ENCODE measurements around the gene CECR2.
A peak's percentile ranks its signal among the peaks of the same experiment; 100 is the strongest.
"Not testable (repeated sequence)": the region's sequence is repeated elsewhere in the genome, so short reads cannot be mapped to it uniquely, and the experiment has no call there.

The CECR2 gene

GRCh38 chr22:17562906-17563870, 193.9 kb downstream of the CECR2 start, which contains the start of gene SLC25A18:
Gene SLC25A18 (plus strand): TSS chr22:17563498. CDS start chr22:17579945, 16,447 bp downstream.
- no peak for TF ChIP-seq JUND (IDR thresholded peaks at IDR 0.05; ENCODE audit: low read depth)
- DNase-seq (ENCODE audit: low read depth in 1 of 2, low spot score in 1 of 2): no peak
- in situ Hi-C loops (cut with HindIII; ENCODE audit: low pct_unique_long_range_greater_than_20kb, low sequenced_read_pairs): no loop called here

GRCh38 chr22:17563936-17564391, 194.7 kb downstream of the CECR2 start:
- no peak for TF ChIP-seq JUND (IDR thresholded peaks at IDR 0.05; ENCODE audit: low read depth)
- in situ Hi-C loops (cut with HindIII; ENCODE audit: low pct_unique_long_range_greater_than_20kb, low sequenced_read_pairs): no loop called here
- DNase-seq (ENCODE audit: low read depth in 1 of 2, low spot score in 1 of 2): peak in 1 of 2 experiments; percentile 26

DNA sequence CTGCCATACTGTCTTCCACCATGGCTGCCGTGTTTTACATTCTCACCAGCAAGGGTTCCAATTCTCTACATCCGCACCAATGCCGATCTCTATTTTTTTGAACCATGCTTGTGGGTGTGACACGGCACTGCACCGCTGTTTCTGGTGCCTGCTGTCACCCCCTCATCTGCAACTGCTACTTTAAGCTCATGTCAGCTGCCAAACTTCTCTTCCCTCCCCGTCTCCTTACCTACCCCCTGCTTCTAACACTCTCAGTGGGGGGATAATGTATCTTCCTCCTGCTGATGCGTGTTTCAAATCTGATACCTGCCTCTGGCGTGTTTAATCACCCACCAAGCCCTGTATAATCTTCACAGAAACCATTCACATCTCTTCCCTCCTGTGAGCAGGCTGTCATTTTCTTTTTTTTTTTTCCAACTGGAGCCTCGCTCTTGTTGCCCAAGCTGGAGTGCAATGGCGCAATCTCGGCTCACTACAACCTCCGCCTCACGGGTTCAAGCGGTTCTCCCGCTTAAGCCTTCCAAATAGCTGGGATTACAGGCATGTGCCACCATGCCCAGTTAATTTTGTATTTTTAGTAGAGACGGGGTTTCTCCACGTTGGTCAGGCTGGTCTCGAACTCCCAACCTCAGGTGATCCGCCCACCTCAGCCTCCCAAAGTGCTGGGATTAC, 196.9 kb downstream of the CECR2 start:
- in situ Hi-C loops (cut with HindIII; ENCODE audit: low pct_unique_long_range_greater_than_20kb, low sequenced_read_pairs); DNase-seq (ENCODE audit: low read depth in 1 of 2, low spot score in 1 of 2): not testable (repeated sequence)

- TF ChIP-seq JUND (IDR thresholded peaks at IDR 0.05; ENCODE audit: low read depth): no peak
- DNase-seq (ENCODE audit: low read depth in 1 of 2, low spot score in 1 of 2): no peak
- in situ Hi-C loops (cut with HindIII; ENCODE audit: low pct_unique_long_range_greater_than_20kb, low sequenced_read_pairs): no loop called here
Observed at GRCh38 chr22:17566776-17567175, 197.5 kb downstream of the CECR2 start.

DNA sequence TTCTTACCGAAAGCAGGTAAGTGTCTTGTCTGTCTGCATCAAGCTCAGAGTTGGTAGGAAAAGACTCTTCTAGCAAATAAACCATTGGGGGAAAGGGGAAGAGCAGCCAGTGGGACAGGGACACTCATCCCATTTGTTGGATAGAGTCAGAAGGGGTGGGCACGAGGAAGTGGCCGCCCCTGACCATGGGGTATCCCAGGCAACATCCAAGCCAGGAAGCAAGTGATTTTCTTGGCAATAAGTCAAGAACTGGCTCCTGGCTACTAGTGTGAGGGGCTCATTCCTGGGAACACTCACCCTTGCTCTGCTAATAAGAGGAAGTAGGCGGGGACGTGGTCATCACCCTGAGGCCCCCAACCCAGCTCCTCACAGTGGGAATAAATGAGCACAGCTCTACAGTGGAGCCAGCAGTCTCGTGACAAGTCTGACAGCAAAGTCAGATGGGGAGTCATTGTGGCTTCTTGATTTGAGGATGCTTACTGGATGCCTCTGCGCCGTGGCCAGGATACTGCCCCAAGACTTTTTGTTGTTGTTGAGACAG, 200.8 kb downstream of the CECR2 start:
- no peak for DNase-seq (ENCODE audit: low read depth in 1 of 2, low spot score in 1 of 2)
- no peak for TF ChIP-seq JUND (IDR thresholded peaks at IDR 0.05; ENCODE audit: low read depth)
- in situ Hi-C loops (cut with HindIII; ENCODE audit: low pct_unique_long_range_greater_than_20kb, low sequenced_read_pairs): no loop called here

DNA sequence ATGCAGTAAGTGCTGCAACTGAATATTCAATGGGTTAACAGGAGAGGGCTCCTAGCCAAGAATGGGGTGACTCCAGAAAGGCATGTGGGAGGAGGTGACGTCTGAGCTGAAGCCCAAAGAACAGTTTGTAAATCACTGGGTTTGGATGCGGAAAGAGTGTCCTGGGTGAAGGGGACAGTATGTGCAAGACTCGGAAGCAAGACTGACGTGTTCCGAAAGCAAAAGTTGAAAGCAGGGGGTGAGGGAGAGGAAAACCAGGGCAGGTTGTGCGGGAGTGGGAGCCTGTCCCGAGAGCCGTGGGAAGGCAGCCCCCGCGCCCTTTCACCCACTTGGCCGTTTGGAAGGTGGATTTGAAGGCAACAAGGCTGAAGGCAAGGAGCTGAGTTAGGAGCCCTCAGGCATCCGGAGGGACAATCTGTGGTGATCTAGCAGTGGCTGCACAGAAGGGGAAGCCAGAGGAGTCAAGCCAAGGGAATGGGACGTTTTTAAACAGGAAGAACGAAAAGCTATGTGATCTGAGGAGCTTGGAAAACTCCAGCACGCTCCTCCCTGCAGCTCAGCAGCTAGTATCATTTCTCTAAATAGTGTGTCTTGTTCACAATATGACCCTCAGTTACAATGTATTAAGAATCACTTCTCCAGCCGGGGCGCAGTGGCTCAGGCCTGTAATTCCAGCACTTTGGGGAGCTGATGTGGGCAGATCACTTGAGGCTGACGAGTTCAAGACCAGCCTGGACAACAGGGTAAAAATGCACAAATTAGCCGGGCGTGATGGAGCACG, 201.8 kb downstream of the CECR2 start:
- peak; percentile 21 to 86 for DNase-seq (ENCODE audit: low read depth in 1 of 2, low spot score in 1 of 2)
- no peak for TF ChIP-seq JUND (IDR thresholded peaks at IDR 0.05; ENCODE audit: low read depth)
- in situ Hi-C loops (cut with HindIII; ENCODE audit: low pct_unique_long_range_greater_than_20kb, low sequenced_read_pairs): no loop called here

- in situ Hi-C loops (cut with HindIII; ENCODE audit: low pct_unique_long_range_greater_than_20kb, low sequenced_read_pairs): no loop called here
- no peak for DNase-seq (ENCODE audit: low read depth in 1 of 2, low spot score in 1 of 2)
- TF ChIP-seq JUND (IDR thresholded peaks at IDR 0.05; ENCODE audit: low read depth): no peak
Observed at GRCh38 chr22:17575151-17575550, 205.9 kb downstream of the CECR2 start.

DNA sequence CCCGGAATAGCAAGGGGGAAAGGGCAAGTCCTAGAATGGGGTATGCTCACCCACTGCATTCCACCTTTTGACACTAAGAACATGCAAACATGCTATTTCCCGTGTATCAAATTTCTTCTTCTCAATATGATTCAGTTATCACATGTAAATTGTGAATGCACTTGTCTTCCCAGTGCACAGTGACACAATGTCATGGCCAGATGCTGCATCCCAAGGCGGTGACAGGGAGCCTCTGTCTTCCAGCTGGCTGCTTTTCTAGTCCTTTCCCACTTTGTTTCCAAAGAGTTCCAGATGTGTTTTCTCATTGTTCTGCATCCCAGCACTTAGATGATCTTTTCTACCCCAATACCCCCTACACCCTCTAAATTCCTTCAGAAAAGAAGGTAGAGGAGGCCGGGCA, 206.4 kb downstream of the CECR2 start:
- in situ Hi-C loops (cut with HindIII; ENCODE audit: low pct_unique_long_range_greater_than_20kb, low sequenced_read_pairs): no loop called here
- no peak for TF ChIP-seq JUND (IDR thresholded peaks at IDR 0.05; ENCODE audit: low read depth)
- DNase-seq (ENCODE audit: low read depth in 1 of 2, low spot score in 1 of 2): no peak

DNA sequence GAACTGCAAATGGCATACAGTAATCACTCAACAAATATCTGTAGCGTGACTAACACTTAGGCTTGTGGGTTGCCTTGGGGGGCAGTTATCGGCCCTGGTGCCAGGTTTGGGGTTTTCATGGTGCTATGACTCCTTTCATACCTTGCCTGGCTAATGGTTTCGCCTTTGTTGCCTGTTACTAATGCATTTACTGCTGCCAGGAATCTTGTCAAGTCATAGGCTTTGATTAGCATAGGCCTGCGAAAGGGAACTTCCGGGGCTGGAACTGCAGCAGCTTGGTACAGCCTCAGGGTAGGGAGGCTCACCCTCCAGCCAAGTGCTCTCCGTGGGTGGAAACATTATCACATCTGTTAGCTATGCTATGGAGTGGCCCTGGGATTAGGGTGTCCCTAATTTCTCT, 207.2 kb downstream of the CECR2 start:
- no peak for TF ChIP-seq JUND (IDR thresholded peaks at IDR 0.05; ENCODE audit: low read depth)
- DNase-seq (ENCODE audit: low read depth in 1 of 2, low spot score in 1 of 2): no peak
- in situ Hi-C loops (cut with HindIII; ENCODE audit: low pct_unique_long_range_greater_than_20kb, low sequenced_read_pairs): no loop called here

- in situ Hi-C loops (cut with HindIII; ENCODE audit: low pct_unique_long_range_greater_than_20kb, low sequenced_read_pairs): no loop called here
- peak in 1 of 2 experiments; percentile 22 for DNase-seq (ENCODE audit: low read depth in 1 of 2, low spot score in 1 of 2)
- TF ChIP-seq JUND (IDR thresholded peaks at IDR 0.05; ENCODE audit: low read depth): no peak
Observed at GRCh38 chr22:17578136-17578754, 209.0 kb downstream of the CECR2 start.

DNA sequence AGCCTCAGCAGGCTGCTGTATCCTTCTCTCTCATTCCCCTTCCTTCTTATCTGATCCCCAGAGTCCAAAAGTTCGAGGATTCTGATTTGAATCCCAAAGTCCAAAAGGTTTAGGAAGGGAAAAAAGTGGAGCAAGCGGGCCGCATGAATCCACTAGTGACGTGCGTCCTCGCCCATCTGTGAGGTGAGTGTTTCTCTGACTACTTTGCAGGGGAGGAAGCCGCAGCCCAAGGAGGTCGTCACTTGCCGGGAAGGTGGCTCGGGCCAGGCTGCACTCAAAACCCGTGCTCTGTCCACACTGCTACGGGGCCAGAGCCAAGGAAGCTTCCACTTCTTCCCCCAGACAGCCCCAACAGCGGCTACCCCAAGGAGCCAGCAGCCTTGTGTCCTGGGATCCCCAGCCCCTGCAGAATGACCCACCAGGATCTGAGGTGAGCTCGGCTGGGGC, 210.3 kb downstream of the CECR2 start:
- in situ Hi-C loops (cut with HindIII; ENCODE audit: low pct_unique_long_range_greater_than_20kb, low sequenced_read_pairs): no loop called here
- no peak for TF ChIP-seq JUND (IDR thresholded peaks at IDR 0.05; ENCODE audit: low read depth)
- no peak for DNase-seq (ENCODE audit: low read depth in 1 of 2, low spot score in 1 of 2)
